Calu3 (cell line): ENCODE results near the gene SMURF1. TPM values are rescaled to one million over a fixed set of nuclear protein-coding genes. Genes with fewer than 3 reads are reported as not detected.

Source experiments
- BruUV-seq: library from RNA; stranded (reverse); fragments of 400-500 nt; replicated peaks from 2 replicates; lab custom pipeline; 2021; lab: Mats Ljungman, UMichigan
- CTCF ChIA-PET: fragments of 300-600 bp; sonication (Branson Sonifier 250); formaldehyde crosslinking; loops from one replicate; lab custom pipeline; 2022; ENCODE audit warnings: antibody characterized with exemption; lab: Charles Lee
- DNase-seq: peaks from one replicate; pipeline ENCODE4 v3.0.0; 2022
- H3K27ac Mint-ChIP-seq: one replicate; pipeline ENCODE4 v1.8.0; 2022; ENCODE audit warnings: mixed read lengths; ENCODE audit not compliant: unreplicated experiment
- H3K27me3 Mint-ChIP-seq: one replicate; pipeline ENCODE4 v1.8.0; 2022; ENCODE audit warnings: mixed read lengths; ENCODE audit not compliant: unreplicated experiment
- H3K36me3 Mint-ChIP-seq: one replicate; pipeline ENCODE4 v1.8.0; 2022; ENCODE audit warnings: mild to moderate bottlenecking, moderate library complexity, mixed read lengths; ENCODE audit not compliant: insufficient read depth, unreplicated experiment
- H3K4me1 Mint-ChIP-seq: one replicate; pipeline ENCODE4 v1.8.0; 2022; ENCODE audit warnings: mild to moderate bottlenecking, low read depth, mixed read lengths; ENCODE audit not compliant: unreplicated experiment
- H3K4me3 Mint-ChIP-seq: one replicate; pipeline ENCODE4 v1.8.0; 2022; ENCODE audit warnings: mild to moderate bottlenecking, low read depth, moderate library complexity, mixed read lengths; ENCODE audit not compliant: unreplicated experiment
- H3K9me3 Mint-ChIP-seq: one replicate; pipeline ENCODE4 v1.8.0; 2022; ENCODE audit warnings: low read depth, mixed read lengths; ENCODE audit not compliant: unreplicated experiment
- CTCF ChIP-seq: fragments of 200-600 bp; IDR thresholded peaks from one replicate; pipeline ENCODE4 v1.8.0; 2022; ENCODE audit warnings: antibody characterized with exemption; ENCODE audit not compliant: unreplicated experiment
- intact Hi-C: fragments of 100-400 bp; cut with micrococcal nuclease; formaldehyde crosslinking; loops from one replicate; pipeline ENCODE4 v1.10.0; 2022; ENCODE audit not compliant: unreplicated experiment
- total RNA-seq: library from RNA; stranded (reverse); gene quantifications from 2 replicates; pipeline ENCODE4 v1.2.3, GENCODE V29; 2022

SMURF1 gene
- total RNA-seq, 1 experiment from 2014 or later, result 29.7 TPM

GRCh38 chr7:99108613-99109012 is 35.3 kb downstream of the SMURF1 start:
- CTCF ChIA-PET, result interaction anchor here (0.7 kb wide), 2 partner anchors 166 to 197 kb away, joined by 3 to 6 read pairs; no protein-coding TSS in a partner anchor
- H3K9me3 Mint-ChIP-seq, result no peaks in the 10 kb centered on the region
- peaks cover 69% of the 10 kb centered on the region for H3K4me1 Mint-ChIP-seq
- BruUV-seq, result no TSS peak
- H3K4me3 Mint-ChIP-seq, result peak overlapping the region; percentile 47
- peaks cover 6% of the 10 kb centered on the region for H3K36me3 Mint-ChIP-seq
- intact Hi-C loops, result loop anchor here (10.0 kb wide), 1 partner anchor 206 kb away; no protein-coding TSS in a partner anchor
- no peak for DNase-seq
- no peaks in the 10 kb centered on the region for H3K27me3 Mint-ChIP-seq
- peak overlapping the region; percentile 78 for H3K27ac Mint-ChIP-seq
- TF ChIP-seq CTCF, result no peak

GRCh38 chr7:99106821-99107241 is 37.1 kb downstream of the SMURF1 start:
- Mint-ChIP-seq H3K4me3 (peak overlapping the region; percentile 3), H3K27me3 (no peaks in the 10 kb centered on the region), H3K36me3 (peaks cover 6% of the 10 kb centered on the region), H3K9me3 (no peaks in the 10 kb centered on the region), H3K27ac (peak overlapping the region; percentile 62), H3K4me1 (peaks cover 54% of the 10 kb centered on the region)
- no peak for TF ChIP-seq CTCF
- no TSS peak for BruUV-seq
- DNase-seq, result no peak
- CTCF ChIA-PET, result interaction anchor here (0.5 to 1.8 kb wide), 2 partner anchors 11 to 14 kb away, joined by 3 to 5 read pairs; no protein-coding TSS in a partner anchor
- intact Hi-C loops, result loop anchor here (10.0 kb wide), 1 partner anchor 208 kb away; no protein-coding TSS in a partner anchor

- Mint-ChIP-seq H3K9me3 (no peaks in the 10 kb centered on the region), H3K4me1 (peaks cover 50% of the 10 kb centered on the region), H3K36me3 (peaks cover 6% of the 10 kb centered on the region), H3K27me3 (no peaks in the 10 kb centered on the region), H3K4me3 (peak overlapping the region; percentile 3), H3K27ac (peak overlapping the region; percentile 62)
- TF ChIP-seq CTCF, result no peak
- no peak for DNase-seq
- BruUV-seq, result no TSS peak
- intact Hi-C loops, result loop anchor here (10.0 kb wide), 1 partner anchor 208 kb away; no protein-coding TSS in a partner anchor
- CTCF ChIA-PET, result interaction anchor here (1.8 kb wide), 1 partner anchor 10 kb away, joined by 5 read pairs; no protein-coding TSS in a partner anchor
Measured at GRCh38 chr7:99106411-99106810, 37.5 kb downstream of the SMURF1 start.

- no TSS peak for BruUV-seq
- no peaks in the 10 kb centered on the region for H3K9me3 Mint-ChIP-seq
- no peak for TF ChIP-seq CTCF
- H3K36me3 Mint-ChIP-seq, result peaks cover 6% of the 10 kb centered on the region
- no peak for DNase-seq
- intact Hi-C loops, result loop anchor here (10.0 kb wide), 1 partner anchor 209 kb away; no protein-coding TSS in a partner anchor
- H3K4me3 Mint-ChIP-seq, result peak overlapping the region; percentile 3
- H3K27me3 Mint-ChIP-seq, result no peaks in the 10 kb centered on the region
- peak overlapping the region; percentile 62 for H3K27ac Mint-ChIP-seq
- peaks cover 47% of the 10 kb centered on the region for H3K4me1 Mint-ChIP-seq
- CTCF ChIA-PET, result no interaction called here
Measured at GRCh38 chr7:99105756-99106155, 38.2 kb downstream of the SMURF1 start.
